HG03196 (cell line): ENCODE measurements around the gene UBR1.
A peak's percentile ranks its signal among the peaks of the same experiment; 100 is the strongest.
"Not testable (repeated sequence)": the region's sequence is repeated elsewhere in the genome, so short reads cannot be mapped to it uniquely, and the experiment has no call there.

Experiments
- ATAC-seq: cut with Tn5 transposase; IDR thresholded peaks from one replicate; pipeline ENCODE4 v1.9.1; 2021; ENCODE audit not compliant: unreplicated experiment

UBR1 gene

GRCh38 chr15:42979113-42979512 is 126.7 kb downstream of the UBR1 start:
- not testable (repeated sequence) for ATAC-seq

DNA sequence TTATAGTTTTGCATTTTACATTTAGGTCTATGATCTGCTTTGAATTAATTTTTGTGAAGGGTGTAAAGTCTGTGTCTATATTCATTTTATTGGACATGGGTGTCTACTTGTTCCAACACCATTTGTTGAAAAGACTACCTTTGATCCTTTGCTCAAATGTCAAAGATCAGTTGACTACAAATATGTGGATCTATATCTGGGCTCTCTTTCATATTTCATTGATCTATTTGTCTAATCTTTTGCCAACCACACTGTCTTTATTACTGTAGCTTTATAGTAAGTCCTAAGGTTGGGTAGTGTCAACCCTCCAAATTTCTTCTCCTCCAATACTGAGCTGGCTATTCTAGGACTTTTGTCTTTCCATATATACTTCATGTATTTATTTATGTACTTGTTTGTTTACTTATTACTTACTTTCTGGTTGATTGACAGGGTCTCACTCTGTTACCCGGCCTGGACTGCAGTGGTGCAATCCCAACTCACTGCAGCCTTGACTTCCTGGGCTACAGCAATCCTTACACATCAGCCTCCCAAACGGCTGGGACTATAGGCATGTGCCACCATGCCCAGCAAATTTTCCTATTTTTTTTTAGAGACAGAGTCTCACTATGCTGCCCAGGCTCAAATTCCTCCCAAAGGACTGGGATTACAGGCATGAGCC is 131.5 kb downstream of the UBR1 start:
- ATAC-seq = no peak

- ATAC-seq = no peak
Measured at GRCh38 chr15:42973114-42973513, 132.7 kb downstream of the UBR1 start.

DNA sequence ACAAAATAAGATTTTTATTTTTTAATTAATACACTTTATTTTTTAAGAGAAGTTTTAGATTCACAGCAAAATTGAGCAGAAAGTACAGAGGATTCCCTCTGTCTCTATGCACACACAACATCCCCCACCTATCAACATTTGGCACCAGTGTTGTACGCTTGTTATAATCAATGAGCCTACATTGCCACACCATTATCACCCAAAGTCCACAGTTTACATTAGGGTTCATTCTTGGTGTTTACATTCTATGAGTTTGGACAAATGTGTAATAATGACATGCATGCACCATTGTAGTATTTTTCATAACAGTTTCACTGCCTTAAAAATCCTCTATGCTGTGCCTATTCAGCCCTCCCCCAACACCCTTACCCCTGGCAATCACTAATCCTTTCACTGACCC is 134.0 kb downstream of the UBR1 start:
- ATAC-seq = no peak

DNA sequence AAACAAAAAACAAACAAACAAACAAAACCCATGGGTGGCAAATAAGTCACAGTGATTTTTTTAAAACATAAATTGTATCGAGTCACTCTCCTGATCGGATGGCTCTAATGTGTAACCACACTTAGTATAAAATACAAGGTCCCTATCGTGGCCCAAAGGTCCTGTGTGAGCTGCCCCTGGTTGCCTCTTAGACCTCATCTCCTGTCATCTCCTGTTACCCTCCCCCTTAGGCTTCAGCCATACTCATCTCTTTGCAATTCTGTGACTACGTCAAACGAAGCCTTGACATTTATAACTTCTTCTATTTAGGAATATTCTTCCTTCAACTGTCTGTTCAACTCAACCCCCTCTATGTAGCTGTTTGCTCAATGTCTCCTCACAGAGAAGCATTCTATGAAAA is 141.4 kb downstream of the UBR1 start:
- no peak for ATAC-seq

DNA sequence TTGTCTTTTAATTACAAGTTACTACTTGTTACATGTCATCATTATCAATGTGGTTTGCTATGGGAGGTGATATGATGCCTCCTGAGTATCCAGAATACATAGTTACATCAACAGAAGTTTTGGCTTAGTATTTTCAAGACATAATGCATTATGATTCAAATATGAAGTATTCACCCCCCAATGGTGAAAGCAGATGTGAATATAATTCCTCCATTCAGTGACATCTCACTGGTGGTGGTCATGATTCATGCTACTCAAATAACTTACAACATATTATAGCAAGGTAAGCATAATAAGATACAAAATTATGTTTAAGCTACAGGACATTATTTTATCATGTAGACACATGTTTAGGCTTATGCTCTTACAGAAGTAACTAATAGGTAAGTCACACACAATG is 150.3 kb downstream of the UBR1 start:
- no peak for ATAC-seq

DNA sequence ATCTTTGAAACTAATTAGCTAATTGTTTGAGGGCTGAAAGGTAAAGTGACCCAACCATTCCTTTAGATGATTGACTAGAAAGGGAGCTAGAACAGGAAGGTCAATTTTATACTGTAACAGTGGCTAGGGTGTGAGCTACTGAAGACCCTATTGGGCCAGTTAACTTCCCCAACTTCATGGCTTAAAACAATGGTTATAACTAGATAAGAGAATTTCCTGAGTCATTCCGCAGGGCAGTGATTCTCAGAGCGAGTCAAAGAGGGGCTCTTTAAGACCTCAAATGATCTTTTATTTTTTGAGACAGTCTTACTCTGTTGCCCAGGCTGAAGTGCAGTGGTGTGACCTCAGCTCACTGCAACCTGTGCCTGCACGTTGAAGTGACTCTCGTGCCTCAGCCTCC is 151.5 kb downstream of the UBR1 start:
- ATAC-seq = no peak

- ATAC-seq = not testable (repeated sequence)
Measured at GRCh38 chr15:42948898-42949297, 156.9 kb downstream of the UBR1 start.

DNA sequence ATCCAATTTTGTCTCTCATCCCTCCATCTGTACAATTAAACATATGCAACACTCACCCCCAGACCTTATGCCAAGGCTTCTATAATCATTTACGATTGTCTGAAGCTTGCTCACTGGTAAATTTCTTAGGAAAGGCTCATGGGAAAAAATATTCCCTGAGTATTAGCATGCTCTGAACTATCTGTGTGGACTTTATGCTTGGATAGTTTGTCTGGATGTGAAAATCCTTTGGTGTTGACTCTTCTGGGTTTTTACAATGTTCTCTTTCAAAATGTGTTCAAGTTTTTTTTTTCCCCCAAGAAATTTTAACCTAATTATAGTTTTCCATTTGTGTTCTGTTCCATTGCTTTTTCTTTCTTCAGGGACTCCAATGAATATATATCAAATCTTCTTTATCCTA is 165.3 kb downstream of the UBR1 start:
- ATAC-seq = no peak

GRCh38 chr15:42939841-42940240 is 166.0 kb downstream of the UBR1 start:
- no peak for ATAC-seq

GRCh38 chr15:42937143-42937542 is 168.7 kb downstream of the UBR1 start:
- ATAC-seq = no peak

GRCh38 chr15:42933886-42934667 is 171.8 kb downstream of the UBR1 start:
- ATAC-seq = no peak

- ATAC-seq = no peak
Measured at GRCh38 chr15:42932833-42933515, 172.9 kb downstream of the UBR1 start.

- no peak for ATAC-seq
Measured at GRCh38 chr15:42931702-42932486, 173.9 kb downstream of the UBR1 start.

- ATAC-seq = no peak
Measured at GRCh38 chr15:42929306-42929848, 176.5 kb downstream of the UBR1 start.

DNA sequence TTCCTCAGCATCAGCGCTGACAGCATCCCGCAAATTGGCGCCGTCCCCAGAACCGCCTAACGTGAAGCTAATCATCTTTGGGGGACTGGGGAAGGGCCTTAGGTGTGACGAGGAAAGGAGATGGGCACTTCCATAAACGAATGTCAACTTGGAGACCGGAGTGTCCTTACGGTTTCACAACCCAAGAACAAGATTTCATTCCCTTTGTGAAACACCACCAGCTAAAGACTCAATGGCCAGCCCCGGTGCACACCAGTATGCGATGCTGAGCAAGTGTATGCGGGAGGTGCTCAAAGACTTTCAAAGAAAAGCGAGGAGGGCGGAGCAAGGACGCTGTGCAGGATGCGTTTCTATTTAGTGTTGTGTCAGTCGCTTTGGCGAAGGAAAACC is 184.5 kb downstream of the UBR1 start:
- no peak for ATAC-seq

DNA sequence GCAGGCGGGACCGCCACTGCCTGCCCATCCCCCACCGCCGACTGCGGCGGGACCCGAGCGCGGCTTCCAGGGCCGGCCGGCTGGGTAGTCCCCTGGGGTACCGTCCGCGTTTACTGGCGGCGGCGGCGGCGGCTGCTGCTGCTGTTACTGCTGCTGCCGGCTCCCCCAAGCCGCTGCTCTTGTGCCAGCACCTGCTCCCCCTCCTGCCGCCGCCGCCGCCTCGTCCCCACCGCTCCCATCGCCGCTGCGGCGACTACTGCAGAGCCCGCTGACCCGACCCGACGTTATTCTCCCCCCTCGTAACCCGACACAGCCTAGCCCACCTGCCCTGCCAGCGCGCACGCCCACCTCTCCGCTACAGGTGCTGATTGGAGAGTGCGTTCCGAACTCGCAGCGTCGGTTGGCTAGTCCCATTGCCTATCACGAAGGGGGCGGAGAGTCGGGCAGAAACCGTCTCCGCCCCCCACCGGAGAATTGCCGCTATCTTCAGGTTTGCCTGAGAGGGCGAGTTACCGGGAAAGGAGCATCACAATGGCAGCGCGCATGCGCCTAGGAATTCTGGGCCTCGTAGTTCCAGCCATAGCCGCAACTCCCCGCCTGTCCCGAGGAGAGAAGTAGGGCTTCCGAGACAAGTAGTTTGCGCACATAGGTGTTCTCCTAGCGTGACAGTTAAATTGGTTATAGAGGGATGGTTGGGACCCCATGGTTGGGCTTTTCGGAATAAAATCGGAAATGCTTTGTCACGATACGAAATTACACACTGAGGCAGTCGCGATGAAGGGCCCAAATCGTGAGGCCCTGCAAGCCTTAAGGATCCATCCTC is 185.1 kb downstream of the UBR1 start, which contains the start of gene TTBK2:
Gene TTBK2, minus strand, starts transcription at position 260 of the 823 bp plus-strand sequence. CDS start 42,161 bp downstream, outside the sequence.
- peak; percentile 92 for ATAC-seq

DNA sequence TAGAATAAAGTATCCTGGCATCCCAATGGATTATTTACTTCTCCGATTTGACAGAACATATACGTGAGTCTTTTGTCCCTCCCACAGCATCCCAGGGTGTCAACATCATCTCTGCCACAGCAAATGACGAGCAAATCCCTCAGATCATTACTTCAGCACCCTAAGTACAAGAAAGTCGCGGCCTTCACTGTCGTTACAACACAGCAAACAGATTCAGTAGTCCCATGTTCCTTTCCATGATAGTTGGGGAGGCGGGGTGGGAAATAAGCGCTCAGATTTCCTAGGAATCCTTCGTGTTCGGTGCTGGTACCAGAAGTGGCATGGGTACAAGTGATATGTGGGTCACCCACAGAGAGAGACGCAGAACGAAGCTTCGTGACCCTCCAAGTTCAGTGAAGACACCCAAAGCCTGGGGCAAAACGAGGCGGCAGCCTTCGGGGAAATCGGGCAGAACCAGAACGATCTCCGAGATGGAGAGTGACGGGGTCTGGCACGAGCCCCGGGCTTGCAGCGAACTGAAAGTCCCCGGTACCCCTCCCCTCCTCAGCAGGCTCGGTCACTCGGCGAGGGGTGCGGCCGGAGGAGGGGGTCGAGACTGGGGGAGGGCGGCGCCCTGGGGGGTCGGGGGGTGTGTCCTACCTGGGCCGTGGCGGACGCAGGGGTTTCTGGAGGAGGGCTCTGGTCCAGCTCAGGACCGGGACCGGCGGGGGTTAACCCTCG is 185.9 kb downstream of the UBR1 start:
- ATAC-seq = peak; percentile 20

- no peak for ATAC-seq
Measured at GRCh38 chr15:42919308-42919707, 186.5 kb downstream of the UBR1 start.
